Glutamatergic neuron (in vitro differentiated cells): Measurements from ENCODE around the gene LENG9. TPM values are rescaled to one million over a fixed set of nuclear protein-coding genes. Genes with fewer than 3 reads are reported as not detected.
A peak's percentile ranks its signal among the peaks of the same experiment; 100 is the strongest.

Experiments used
- DNase-seq: peaks from one replicate; pipeline ENCODE4 v3.0.0; 2022
- H3K27ac Mint-ChIP-seq: one replicate; pipeline ENCODE4 v1.8.0; 2020; ENCODE audit warnings: mild to moderate bottlenecking, mixed read lengths, inconsistent platforms; ENCODE audit not compliant: unreplicated experiment
- H3K27me3 Mint-ChIP-seq: one replicate; pipeline ENCODE4 v1.8.0; 2020; ENCODE audit warnings: mild to moderate bottlenecking, moderate library complexity, mixed read lengths, inconsistent platforms; ENCODE audit not compliant: unreplicated experiment
- H3K36me3 Mint-ChIP-seq: one replicate; pipeline ENCODE4 v1.8.0; 2020; ENCODE audit warnings: mild to moderate bottlenecking, mixed read lengths, inconsistent platforms; ENCODE audit not compliant: unreplicated experiment
- H3K4me1 Mint-ChIP-seq: one replicate; pipeline ENCODE4 v1.8.0; 2020; ENCODE audit warnings: mild to moderate bottlenecking, low read depth, mixed read lengths, inconsistent platforms; ENCODE audit not compliant: unreplicated experiment
- H3K4me3 Mint-ChIP-seq: one replicate; pipeline ENCODE4 v1.8.0; 2020; ENCODE audit warnings: mild to moderate bottlenecking, mixed read lengths, inconsistent platforms; ENCODE audit not compliant: unreplicated experiment
- H3K9me3 Mint-ChIP-seq: one replicate; pipeline ENCODE4 v1.8.0; 2020; ENCODE audit warnings: mild to moderate bottlenecking, moderate library complexity, mixed read lengths, inconsistent platforms; ENCODE audit not compliant: unreplicated experiment
- CTCF ChIP-seq: fragments of 200-600 bp; sonication (generic); IDR thresholded peaks from one replicate; pipeline ENCODE4 v1.5.0; 2021; ENCODE audit not compliant: partially characterized antibody, unreplicated experiment
- total RNA-seq: library from RNA; stranded (reverse); fragmentation: NEBNext Ultra II Directional; extraction: Animal tissue kit (Norgen Biotek cat#: 25700); gene quantifications from one replicate; pipeline ENCODE4 v1.2.1, GENCODE V29; 2021; ENCODE audit not compliant: unreplicated experiment

LENG9 gene
- total RNA-seq, 1 donor from 2014 or later = 4.7 TPM

GRCh38 chr19:54426291-54426931, 37.2 kb downstream of the LENG9 start:
- no peak for DNase-seq
- Mint-ChIP-seq H3K27me3 (peaks cover 16% of the 10 kb centered on the region), H3K4me3 (no peak overlapping the region)

GRCh38 chr19:54425382-54425723, 38.2 kb downstream of the LENG9 start:
- H3K27me3 Mint-ChIP-seq = peaks cover 16% of the 10 kb centered on the region
- H3K9me3 Mint-ChIP-seq = peaks cover 7% of the 10 kb centered on the region
- DNase-seq = no peak
- H3K4me3 Mint-ChIP-seq = no peak overlapping the region
- H3K4me1 Mint-ChIP-seq = peaks cover 7% of the 10 kb centered on the region
- H3K27ac Mint-ChIP-seq = no peak overlapping the region
- no peaks in the 10 kb centered on the region for H3K36me3 Mint-ChIP-seq
- no peak for TF ChIP-seq CTCF

More at GRCh38 chr19:54426291-54426931, 37.2 kb downstream of the LENG9 start:
- Mint-ChIP-seq H3K36me3 (no peaks in the 10 kb centered on the region), H3K4me1 (peaks cover 8% of the 10 kb centered on the region), H3K9me3 (peaks cover 7% of the 10 kb centered on the region), H3K27ac (no peak overlapping the region)
- TF ChIP-seq CTCF = no peak

- H3K4me1 Mint-ChIP-seq = peaks cover 7% of the 10 kb centered on the region
- no peak overlapping the region for H3K4me3 Mint-ChIP-seq
- no peak for DNase-seq
- H3K36me3 Mint-ChIP-seq = no peaks in the 10 kb centered on the region
- H3K27me3 Mint-ChIP-seq = peaks cover 16% of the 10 kb centered on the region
- no peak overlapping the region for H3K27ac Mint-ChIP-seq
- peaks cover 7% of the 10 kb centered on the region for H3K9me3 Mint-ChIP-seq
- no peak for TF ChIP-seq CTCF
Observed at GRCh38 chr19:54424660-54425381, 38.8 kb downstream of the LENG9 start.

GRCh38 chr19:54424201-54424600, 39.4 kb downstream of the LENG9 start:
- no peak for TF ChIP-seq CTCF
- no peak overlapping the region for H3K27ac Mint-ChIP-seq
- no peak for DNase-seq
- H3K4me1 Mint-ChIP-seq = peaks cover 8% of the 10 kb centered on the region
- H3K9me3 Mint-ChIP-seq = peaks cover 7% of the 10 kb centered on the region
- no peak overlapping the region for H3K4me3 Mint-ChIP-seq
- peaks cover 13% of the 10 kb centered on the region for H3K27me3 Mint-ChIP-seq
- H3K36me3 Mint-ChIP-seq = no peaks in the 10 kb centered on the region

GRCh38 chr19:54422136-54422535, 41.4 kb downstream of the LENG9 start:
- peak; percentile 44 for DNase-seq
- Mint-ChIP-seq H3K4me3 (no peak overlapping the region), H3K36me3 (peaks cover 4% of the 10 kb centered on the region), H3K27me3 (peaks cover 16% of the 10 kb centered on the region), H3K27ac (no peak overlapping the region), H3K9me3 (peaks cover 15% of the 10 kb centered on the region), H3K4me1 (peaks cover 18% of the 10 kb centered on the region)
- no peak for TF ChIP-seq CTCF
